A549 (cell line): Measurements from ENCODE around the gene PRR7. TPM values are rescaled to one million over a fixed set of nuclear protein-coding genes. Genes with fewer than 3 reads are reported as not detected.

Source experiments
- ATAC-seq, 2 experiments: fragments of 200-7000 bp in 1 of 2; fragments of >200 bp in 1 of 2; cut with Nextera tagmentation in 1 of 2; cut with Tn5 transposase in 1 of 2; 3 replicates each; pipeline versions ENCODE4 v1.8.0 to v1.9.1; 2018 to 2020; ENCODE audit warnings: mild to moderate bottlenecking in 1 of 2, moderate library complexity in 1 of 2
- CTCF ChIA-PET: fragments of 300-600 bp; sonication (Branson Sonifier 250); formaldehyde crosslinking; extraction: SDS; loops from one replicate; lab custom pipeline; 2021; ENCODE audit warnings: antibody characterized with exemption, inconsistent platforms; lab: Yijun Ruan, JAX
- POLR2A ChIA-PET: fragments of 350-600 bp; formaldehyde crosslinking; extraction: SDS; loops from one replicate; lab custom pipeline; 2021; ENCODE audit warnings: antibody characterized with exemption, inconsistent platforms; lab: Yijun Ruan, JAX
- DNase-seq, 2 experiments: peaks; one replicate each; pipeline versions ENCODE4 v3.0.0 to v3.0.0-alpha.2; 2011 to 2016; ENCODE audit warnings: low read depth in 1 of 2, low spot score in 1 of 2
- FAIRE-seq: peaks from 2 replicates; lab custom pipeline; 2011; peaks lifted over from hg19 to GRCh38; lab: Jason Lieb, UNC
- H3K27ac ChIP-seq, 2 experiments: fragments of >200 bp; sonication (Bioruptor Twin); formaldehyde crosslinking; 3 replicates each; pipeline ENCODE4 v1.5.1; 2016 to 2017
- H3K4me1 ChIP-seq: fragments of >200 bp; sonication (Bioruptor Twin); formaldehyde crosslinking; 3 replicates; pipeline ENCODE4 v1.6.1; 2016
- H3K4me2 ChIP-seq: fragments of >200 bp; sonication (Bioruptor Twin); formaldehyde crosslinking; 3 replicates; pipeline ENCODE4 v1.6.1; 2016
- H3K4me3 ChIP-seq: fragments of >200 bp; sonication (Bioruptor Twin); formaldehyde crosslinking; 3 replicates; pipeline ENCODE4 v1.5.1; 2016
- H3K9me3 ChIP-seq: fragments of >200 bp; sonication (Bioruptor Twin); formaldehyde crosslinking; 3 replicates; pipeline ENCODE4 v1.6.1; 2016
- BCL3 ChIP-seq: fragments of >200 bp; sonication (Bioruptor Twin); formaldehyde crosslinking; IDR thresholded peaks from 3 replicates; pipeline ENCODE4 v1.6.1; 2016
- CBX2 ChIP-seq: fragments of 200-600 bp; sonication (generic); IDR thresholded peaks from 2 replicates; pipeline ENCODE4 v1.6.1; 2016; ENCODE audit warnings: low read depth, mild to moderate bottlenecking, borderline replicate concordance
- GATA3 ChIP-seq: IDR thresholded peaks from 2 replicates; pipeline ENCODE4 v1.6.1; 2012; ENCODE audit warnings: borderline replicate concordance
- HOXA7 ChIP-seq: fragments of 250-450 bp; sonication (Bioruptor Pico); IDR thresholded peaks from 2 replicates; pipeline ENCODE4 v1.5.0; 2020; ENCODE audit warnings: mild to moderate bottlenecking, moderate library complexity
- JUN ChIP-seq, 2 experiments: fragments of >200 bp; sonication (Bioruptor Twin); formaldehyde crosslinking; IDR thresholded peaks; 2 replicates in 1 of 2; 3 replicates in 1 of 2; pipeline ENCODE4 v1.6.1; 2016 to 2017
- KDM5A ChIP-seq: fragments of 200-600 bp; sonication (generic); IDR thresholded peaks from 2 replicates; pipeline ENCODE4 v1.6.1; 2016; ENCODE audit warnings: antibody characterized with exemption, mild to moderate bottlenecking
- MAX ChIP-seq: IDR thresholded peaks from 2 replicates; pipeline ENCODE4 v1.6.1; 2012
- MAZ ChIP-seq: fragments of 150-350 bp; IDR thresholded peaks from 2 replicates; pipeline ENCODE4 v1.6.1; 2014; ENCODE audit warnings: antibody characterized with exemption, low read depth, low read length, borderline replicate concordance
- MYC ChIP-seq: IDR thresholded peaks from 2 replicates; pipeline ENCODE4 v1.6.1; 2012; ENCODE audit warnings: mild to moderate bottlenecking, inconsistent platforms, low read length, improper control_type of control experiment, borderline replicate concordance
- PHF8 ChIP-seq: fragments of 200-600 bp; sonication (generic); IDR thresholded peaks from 2 replicates; pipeline ENCODE4 v1.6.1; 2016; ENCODE audit warnings: low read depth, mild to moderate bottlenecking, antibody characterized with exemption, moderate library complexity, borderline replicate concordance
- POLR2A ChIP-seq: IDR thresholded peaks from 2 replicates; pipeline ENCODE4 v1.6.1; 2012; ENCODE audit warnings: mild to moderate bottlenecking, low read length
- POLR2AphosphoS2 ChIP-seq: conservative IDR thresholded peaks from 2 replicates; pipeline ENCODE4 v1.6.1; 2012; ENCODE audit warnings: low read length, improper control_type of control experiment, inconsistent platforms
- WGBS: methylation state at CpG from one replicate; pipeline ENCODE4 v1.1.6; 2017; ENCODE audit errors: missing lambda C conversion rate; 5-methylcytosine and 5-hydroxymethylcytosine counted together
- polyA plus RNA-seq, 4 experiments: library from polyadenylated mRNA; depleted of rRNA in 3 of 4; stranded (reverse); fragments of >200 nt; fragmentation: RNase III in 1 of 4; extraction: RNeasy Plus Mini Kit Qiagen cat#74134 plus additional on column Dnase treatment in 1 of 4; gene quantifications; 2 replicates in 3 of 4; 3 replicates in 1 of 4; pipeline ENCODE4 v1.2.3, GENCODE V29; 2011 to 2017
- TF ChIP-seq, protein P1 (sequence below): fragments of 450-650 bp; IDR thresholded peaks from 2 replicates; pipeline ENCODE4 v1.6.1; 2014; ENCODE audit warnings: antibody characterized with exemption
- TF ChIP-seq, protein P2 (sequence below): IDR thresholded peaks from 2 replicates; pipeline ENCODE4 v1.6.1; 2012; ENCODE audit warnings: low read depth, borderline replicate concordance
- TF ChIP-seq, protein P3 (sequence below): fragments of >200 bp; sonication (Bioruptor Twin); formaldehyde crosslinking; IDR thresholded peaks from 2 replicates; pipeline ENCODE4 v1.6.1; 2016

PRR7 gene
- polyA plus RNA-seq, 2 of the 4 experiments (the other 2 are of a cell fraction) = 2.2 to 11.0 TPM

DNA sequence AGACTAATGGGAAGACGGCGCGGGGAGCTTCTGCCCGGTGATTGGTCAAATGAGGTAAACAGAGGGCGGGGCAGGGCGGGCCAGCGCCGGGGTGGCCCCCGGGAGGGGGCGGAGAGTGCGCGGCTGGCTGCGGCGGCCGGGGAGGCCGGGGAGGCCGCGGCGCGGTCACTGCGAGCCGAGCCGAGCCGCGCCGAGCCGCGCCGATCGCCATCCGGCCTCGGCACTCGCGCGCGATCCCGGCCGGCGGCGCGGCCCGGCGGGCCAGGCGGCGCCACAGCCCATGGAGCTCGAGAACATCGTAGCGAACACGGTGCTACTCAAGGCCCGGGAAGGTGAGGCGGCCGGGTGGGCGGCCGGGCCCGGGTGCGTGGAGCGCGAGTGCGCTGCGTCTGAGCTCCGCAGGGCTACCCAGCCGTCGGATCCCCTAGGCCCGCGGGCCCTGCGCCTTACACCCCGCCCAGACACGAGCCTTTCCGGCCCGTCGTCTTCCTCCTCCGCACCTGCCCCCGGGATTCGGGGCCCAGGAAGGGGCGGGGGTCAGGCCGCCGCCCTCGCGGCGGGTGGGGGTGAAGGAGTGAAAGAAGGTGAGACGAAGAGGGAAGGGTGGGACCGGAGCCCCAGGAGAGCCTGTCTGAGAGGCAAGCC, 19.9 kb upstream of the PRR7 start, which contains the start of gene GRK6:
GRK6 (plus strand) TSS at position 111 of the 645 bp plus-strand sequence; CDS start at position 281, 170 bp downstream.
- TF ChIP-seq BCL3 = 0 out of 3 replicates have a peak, but pooled peaks have one; percentile 6
- TF ChIP-seq MAX = no peak; the same call in 1 of the 2 replicates
- TF ChIP-seq PHF8 = peak; percentile 86
- TF ChIP-seq MAZ = peak; percentile 69; the same call in 1 of the 2 replicates
- TF ChIP-seq CBX2 = no peak
- peak in 1 of 2 experiments; percentile 38; a peak in 1 of 5 replicates for TF ChIP-seq JUN (IDR thresholded peaks at IDR 0.05)
- TF ChIP-seq POLR2A = peak; percentile 59
- TF ChIP-seq, protein P1, sequence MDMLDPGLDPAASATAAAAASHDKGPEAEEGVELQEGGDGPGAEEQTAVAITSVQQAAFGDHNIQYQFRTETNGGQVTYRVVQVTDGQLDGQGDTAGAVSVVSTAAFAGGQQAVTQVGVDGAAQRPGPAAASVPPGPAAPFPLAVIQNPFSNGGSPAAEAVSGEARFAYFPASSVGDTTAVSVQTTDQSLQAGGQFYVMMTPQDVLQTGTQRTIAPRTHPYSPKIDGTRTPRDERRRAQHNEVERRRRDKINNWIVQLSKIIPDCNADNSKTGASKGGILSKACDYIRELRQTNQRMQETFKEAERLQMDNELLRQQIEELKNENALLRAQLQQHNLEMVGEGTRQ = no peak
- TF ChIP-seq MYC = peak; percentile 42
- peak within 1 kb of the TSS; percentile 88 for H3K4me3 ChIP-seq
- peak within 1 kb of the TSS; percentile 92 to 99 for H3K27ac ChIP-seq
- H3K9me3 ChIP-seq = no peaks in the 10 kb centered on the region
- ATAC-seq = peak; percentile 23 to 78; a peak in 5 of 6 replicates
- DNase-seq = peak in 1 of 2 experiments; percentile 38
- ChIA-PET POLR2A (interaction anchor here (0.6 to 3.0 kb wide), 19 partner anchors 10 to 313 kb away, joined by 3 to 41 read pairs (median 5); partner anchors contain the start of gene PRR7), CTCF (interaction anchor here (0.6 to 36.0 kb wide), 8 partner anchors 17 to 109 kb away, joined by 3 to 871 read pairs (median 4); partner anchors contain the start of genes F12 and PRR7)
- no peak for FAIRE-seq
- under 1% methylated on average over 11 of the region's 82 CpGs for WGBS
- peak within 1 kb of the TSS; percentile 95 for H3K4me2 ChIP-seq
- H3K4me1 ChIP-seq = peaks cover 17% of the 10 kb centered on the region

DNA sequence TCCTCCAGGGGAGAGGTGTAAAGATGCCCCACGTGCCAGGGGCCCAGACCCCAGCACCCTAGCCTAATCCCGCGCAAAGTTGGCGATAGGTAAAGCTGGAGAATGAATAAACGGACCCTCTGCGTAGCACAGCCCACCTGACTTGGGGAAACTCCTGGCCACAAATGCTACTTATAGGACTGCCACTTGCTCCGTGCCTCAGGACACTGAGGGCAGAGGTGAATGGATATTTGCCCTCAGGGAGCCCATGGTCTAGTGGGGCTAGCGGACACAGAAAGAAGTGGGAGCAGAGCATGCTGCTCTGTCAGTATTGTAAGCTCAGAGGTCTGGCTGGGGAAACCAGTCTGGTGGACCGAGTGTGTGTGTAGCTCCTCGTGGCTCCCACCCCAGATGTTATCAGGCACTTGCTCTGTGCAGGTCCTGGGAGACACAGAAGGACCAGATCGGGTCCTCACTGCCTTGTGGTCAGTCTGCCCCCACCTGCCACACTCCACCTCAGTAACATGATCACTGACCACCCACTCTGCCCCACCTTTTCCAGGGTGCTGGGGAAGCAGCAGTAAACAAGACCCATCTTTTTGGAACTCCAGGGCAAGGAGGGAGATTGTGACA, 19.3 kb upstream of the PRR7 start:
- peaks cover 17% of the 10 kb centered on the region for H3K4me1 ChIP-seq
- FAIRE-seq (no peak), DNase-seq (no peak), ATAC-seq (peak in 1 of 2 experiments; percentile 1; a peak in 2 of 6 replicates)
- no peaks in the 10 kb centered on the region for H3K9me3 ChIP-seq
- H3K27ac ChIP-seq = peak overlapping the region; percentile 92 to 99
- ChIA-PET POLR2A (interaction anchor here (0.6 to 3.0 kb wide), 6 partner anchors 20 to 254 kb away, joined by 3 to 41 read pairs (median 4); partner anchors contain the start of gene PRR7), CTCF (interaction anchor here (0.9 to 36.0 kb wide), 5 partner anchors 18 to 109 kb away, joined by 3 to 871 read pairs (median 4); partner anchors contain the start of genes F12 and PRR7)
- 27% methylated on average over 11 of the region's 11 CpGs for WGBS
- H3K4me2 ChIP-seq = peak overlapping the region; percentile 95
- H3K4me3 ChIP-seq = peak overlapping the region; percentile 88
- no peak for TF ChIP-seq MYC
- 0 out of 2 replicates have a peak, but pooled peaks have one; percentile 32 for TF ChIP-seq GATA3
- peak; percentile 20; the same call in 1 of the 2 replicates for TF ChIP-seq HOXA7 (CRISPR knock-in tag)
- TF ChIP-seq, protein P2, sequence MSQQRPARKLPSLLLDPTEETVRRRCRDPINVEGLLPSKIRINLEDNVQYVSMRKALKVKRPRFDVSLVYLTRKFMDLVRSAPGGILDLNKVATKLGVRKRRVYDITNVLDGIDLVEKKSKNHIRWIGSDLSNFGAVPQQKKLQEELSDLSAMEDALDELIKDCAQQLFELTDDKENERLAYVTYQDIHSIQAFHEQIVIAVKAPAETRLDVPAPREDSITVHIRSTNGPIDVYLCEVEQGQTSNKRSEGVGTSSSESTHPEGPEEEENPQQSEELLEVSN = peak; percentile 84; the same call in 1 of the 2 replicates
- TF ChIP-seq, protein P3, sequence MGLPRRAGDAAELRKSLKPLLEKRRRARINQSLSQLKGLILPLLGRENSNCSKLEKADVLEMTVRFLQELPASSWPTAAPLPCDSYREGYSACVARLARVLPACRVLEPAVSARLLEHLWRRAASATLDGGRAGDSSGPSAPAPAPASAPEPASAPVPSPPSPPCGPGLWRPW = no peak
- peak; percentile 72 for TF ChIP-seq MAX
- 0 out of 2 replicates have a peak, but pooled peaks have one; percentile 32 for TF ChIP-seq POLR2AphosphoS2
- no peak for TF ChIP-seq KDM5A
- TF ChIP-seq, all 56 proteins: peak for 5
